Measurements from ENCODE around the gene PAQR9. TPM values are rescaled to one million over a fixed set of nuclear protein-coding genes. Genes with fewer than 3 reads are reported as not detected.

The PAQR9 gene
- total and polyA plus RNA-seq, 2 of the 13 experiments (the other 11 are each of a cell fraction or from before 2014, with no cell fraction given) = 3.7 to 10.3 TPM

GRCh38 chr3:142997330-142997729 is 33.9 kb upstream of the PAQR9 start:
- Histone ChIP-seq H3K4me2 (ENCODE audit: low read depth, low read length) (peak overlapping the region; percentile 36; the same call in 1 of the 2 replicates), H3K79me2 (ENCODE audit: insufficient read depth, low read length) (peaks cover 20% of the 10 kb centered on the region), H3K9me3 (ENCODE audit: low read length) (no peaks in the 10 kb centered on the region), H3K4me3 (replicated peaks in 1 of 3; ENCODE audit: insufficient read depth in 1 of 3, low read depth in 2 of 3, low read length in 3 of 3) (no peak overlapping the region), H3K27ac (ENCODE audit: extremely low read length, insufficient read depth, low read length) (peak overlapping the region; percentile 1), H4K20me1 (ENCODE audit: insufficient read depth, low read length) (no peaks in the 10 kb centered on the region; the same call in 1 of the 2 replicates), H2AFZ (ENCODE audit: low read length) (no peak overlapping the region), H3K36me3 (replicated peaks in 1 of 2; ENCODE audit: control insufficient read depth in 1 of 2, insufficient read depth in 2 of 2, low read length in 2 of 2) (no peaks in the 10 kb centered on the region), H3K27me3 (ENCODE audit: control insufficient read depth in 1 of 2, insufficient read depth in 2 of 2, low read length in 2 of 2) (no peaks in the 10 kb centered on the region; a peak in 1 of 5 replicates), H3K4me1 (ENCODE audit: insufficient read depth, low read length) (peaks cover 57% of the 10 kb centered on the region), H3K9ac (ENCODE audit: insufficient read depth, low read depth, low read length) (no peak overlapping the region)
- ChIA-PET CTCF (ENCODE audit: low intra/inter-chr PET ratio, low total read pairs) (no interaction called here), POLR2A (no interaction called here)
- intact Hi-C loops (cut with micrococcal nuclease; ENCODE audit: unreplicated experiment) (no loop called here), in situ Hi-C loops (cut with HindIII; ENCODE audit: extremely low pct_ligation_motif_present, low pct_unique_long_range_greater_than_20kb) (no loop called here)
- TF ChIP-seq EP300 (IDR thresholded peaks at IDR 0.05; ENCODE audit: low read depth in 2 of 2, low read length in 2 of 2) (peak in 1 of 2 experiments; percentile 20; a peak in 1 of 4 replicates), EP300 (CRISPR knock-in tag; IDR thresholded peaks at IDR 0.05; ENCODE audit: borderline replicate concordance) (no peak), BCL6 (CRISPR knock-in tag; IDR thresholded peaks at IDR 0.05) (peak; percentile 69), HIC2 (CRISPR knock-in tag; IDR thresholded peaks at IDR 0.05; ENCODE audit: low read depth) (no peak)
- DNase-seq (ENCODE audit: low spot score) (no peak), FAIRE-seq (no peak), ATAC-seq (no peak)
- BruUV-seq (replicated peaks) = no TSS peak
- WGBS (ENCODE audit: low lambda C conversion rate) = 14% methylated on average over 2 of the region's 2 CpGs

GRCh38 chr3:142993958-142994442 is 30.5 kb upstream of the PAQR9 start:
- in situ Hi-C loops (cut with HindIII; ENCODE audit: extremely low pct_ligation_motif_present, low pct_unique_long_range_greater_than_20kb) (loop anchor here (5.0 kb wide), 2 partner anchors 167 to 412 kb away; no protein-coding TSS in a partner anchor), intact Hi-C loops (cut with micrococcal nuclease; ENCODE audit: unreplicated experiment) (loop anchor here (1.0 kb wide), 2 partner anchors 65 to 166 kb away; no protein-coding TSS in a partner anchor)
- Histone ChIP-seq H3K4me2 (ENCODE audit: low read depth, low read length) (no peak overlapping the region), H2AFZ (ENCODE audit: low read length) (no peak overlapping the region), H3K4me1 (ENCODE audit: insufficient read depth, low read length) (peaks cover 53% of the 10 kb centered on the region), H4K20me1 (ENCODE audit: insufficient read depth, low read length) (no peaks in the 10 kb centered on the region), H3K79me2 (ENCODE audit: insufficient read depth, low read length) (no peaks in the 10 kb centered on the region), H3K9ac (ENCODE audit: insufficient read depth, low read depth, low read length) (no peak overlapping the region), H3K4me3 (replicated peaks in 1 of 3; ENCODE audit: insufficient read depth in 1 of 3, low read depth in 2 of 3, low read length in 3 of 3) (no peak overlapping the region), H3K9me3 (ENCODE audit: low read length) (no peaks in the 10 kb centered on the region), H3K27me3 (ENCODE audit: control insufficient read depth in 1 of 2, insufficient read depth in 2 of 2, low read length in 2 of 2) (peaks cover 0 to 1% of the 10 kb centered on the region in 2 experiments; a peak in 1 of 5 replicates), H3K36me3 (replicated peaks in 1 of 2; ENCODE audit: control insufficient read depth in 1 of 2, insufficient read depth in 2 of 2, low read length in 2 of 2) (no peaks in the 10 kb centered on the region), H3K27ac (ENCODE audit: extremely low read length, insufficient read depth, low read length) (no peak overlapping the region)
- no TSS peak for BruUV-seq (replicated peaks)
- DNase-seq (ENCODE audit: low spot score) = peak; percentile 66
- CTCF ChIA-PET (ENCODE audit: low intra/inter-chr PET ratio, low total read pairs) = interaction anchor here (1.1 to 3.0 kb wide), 5 partner anchors 65 to 407 kb away, joined by 3 to 36 read pairs (median 5); no protein-coding TSS in a partner anchor
- 3% methylated on average over 4 of the region's 4 CpGs for WGBS (ENCODE audit: low lambda C conversion rate)
- POLR2A ChIA-PET = no interaction called here
- peak; percentile 82 for FAIRE-seq
- ATAC-seq = peak; percentile 66
- no peak for TF ChIP-seq NR2F6 (IDR thresholded peaks at IDR 0.05)
- no peak for TF ChIP-seq NR2F6 (CRISPR knock-in tag; IDR thresholded peaks at IDR 0.05)
- no peak for TF ChIP-seq ZNF781 (CRISPR knock-in tag; IDR thresholded peaks at IDR 0.05; ENCODE audit: borderline replicate concordance, not compliant biosample characterization)
- no peak for TF ChIP-seq SP2 (CRISPR knock-in tag; IDR thresholded peaks at IDR 0.05)
- TF ChIP-seq AHDC1 (CRISPR knock-in tag; IDR thresholded peaks at IDR 0.05; ENCODE audit: borderline replicate concordance) = peak; percentile 20; the same call in 1 of the 2 replicates
- TF ChIP-seq HNF4A (CRISPR knock-in tag; IDR thresholded peaks at IDR 0.05) = peak; percentile 24
- no peak for TF ChIP-seq IRF2 (CRISPR knock-in tag; IDR thresholded peaks at IDR 0.05)
